ENCODE measurements around the gene ZNF777.
"Not testable (repeated sequence)": the region's sequence is repeated elsewhere in the genome, so short reads cannot be mapped to it uniquely, and the experiment has no call there.

Gene ZNF777

GRCh38 chr7:149455175-149455950 is 5.5 kb downstream of the ZNF777 start:
- DNase-seq (ENCODE audit: low read depth in 4 of 4, low spot score in 1 of 4), result no peak

GRCh38 chr7:149454750-149455149 is 6.1 kb downstream of the ZNF777 start:
- DNase-seq (ENCODE audit: low read depth in 4 of 4, low spot score in 1 of 4), result no peak

- no peak for DNase-seq (ENCODE audit: low read depth in 4 of 4, low spot score in 1 of 4)
These were observed 6.9 kb downstream of the ZNF777 start for GRCh38 chr7:149454006-149454405.

- DNase-seq (ENCODE audit: low read depth in 4 of 4, low spot score in 1 of 4), result no peak
These were observed 10.0 kb downstream of the ZNF777 start for GRCh38 chr7:149450821-149451220.

- DNase-seq (ENCODE audit: low read depth in 4 of 4, low spot score in 1 of 4), result no peak
These were observed 11.0 kb downstream of the ZNF777 start for GRCh38 chr7:149449897-149450296.

- DNase-seq (ENCODE audit: low read depth in 4 of 4, low spot score in 1 of 4), result no peak
These were observed 11.9 kb downstream of the ZNF777 start for GRCh38 chr7:149448961-149449360.

- DNase-seq (ENCODE audit: low read depth in 4 of 4, low spot score in 1 of 4), result not testable (repeated sequence)
These were observed 14.8 kb downstream of the ZNF777 start for GRCh38 chr7:149446026-149446425.

GRCh38 chr7:149444287-149444686 is 16.6 kb downstream of the ZNF777 start:
- DNase-seq (ENCODE audit: low read depth in 4 of 4, low spot score in 1 of 4), result no peak

- DNase-seq (ENCODE audit: low read depth in 4 of 4, low spot score in 1 of 4), result no peak
These were observed 17.3 kb downstream of the ZNF777 start for GRCh38 chr7:149443523-149443922.

- no peak for DNase-seq (ENCODE audit: low read depth in 4 of 4, low spot score in 1 of 4)
These were observed 17.9 kb downstream of the ZNF777 start for GRCh38 chr7:149442924-149443323.

GRCh38 chr7:149440222-149440621 is 20.6 kb downstream of the ZNF777 start:
- no peak for DNase-seq (ENCODE audit: low read depth in 4 of 4, low spot score in 1 of 4)

- DNase-seq (ENCODE audit: low read depth in 4 of 4, low spot score in 1 of 4), result no peak
These were observed 24.5 kb downstream of the ZNF777 start for GRCh38 chr7:149436358-149436757.

- no peak for DNase-seq (ENCODE audit: low read depth in 4 of 4, low spot score in 1 of 4)
These were observed 27.7 kb downstream of the ZNF777 start for GRCh38 chr7:149433124-149433523.

- DNase-seq (ENCODE audit: low read depth in 4 of 4, low spot score in 1 of 4), result no peak
These were observed 28.7 kb downstream of the ZNF777 start for GRCh38 chr7:149432121-149432691.

- DNase-seq (ENCODE audit: low read depth in 4 of 4, low spot score in 1 of 4), result no peak
These were observed 29.3 kb downstream of the ZNF777 start for GRCh38 chr7:149431486-149432120.

- DNase-seq (ENCODE audit: low read depth in 4 of 4, low spot score in 1 of 4), result no peak
These were observed 30.7 kb downstream of the ZNF777 start for GRCh38 chr7:149430192-149430591.

- DNase-seq (ENCODE audit: low read depth in 4 of 4, low spot score in 1 of 4), result no peak
These were observed 33.0 kb downstream of the ZNF777 start for GRCh38 chr7:149427893-149428292.

GRCh38 chr7:149427096-149427680 is 33.7 kb downstream of the ZNF777 start:
- no peak for DNase-seq (ENCODE audit: low read depth in 4 of 4, low spot score in 1 of 4)

GRCh38 chr7:149423449-149424110 is 37.3 kb downstream of the ZNF777 start:
- no peak for DNase-seq (ENCODE audit: low read depth in 4 of 4, low spot score in 1 of 4)

GRCh38 chr7:149422914-149423301 is 38.0 kb downstream of the ZNF777 start:
- DNase-seq (ENCODE audit: low read depth in 4 of 4, low spot score in 1 of 4), result peak in 2 of 4 experiments; percentile 15 to 23

GRCh38 chr7:149422162-149422913 is 38.5 kb downstream of the ZNF777 start:
- peak; percentile 26 to 65 (median 48) for DNase-seq (ENCODE audit: low read depth in 4 of 4, low spot score in 1 of 4)

All from stimulated activated CD4-positive, alpha-beta T cell treated with anti-CD3 and anti-CD28 coated beads, Interleukin-1b, Interleukin-23, amount 100 ng/mL, for 24 hours (primary cell).